ENCODE measurements around the gene MORN1. TPM values are rescaled to one million over a fixed set of nuclear protein-coding genes. Genes with fewer than 3 reads are reported as not detected.

The MORN1 gene
- total and polyA plus RNA-seq, 3 donors from 2014 or later = 30.4 to 34.5 (median 30.9) TPM

DNA sequence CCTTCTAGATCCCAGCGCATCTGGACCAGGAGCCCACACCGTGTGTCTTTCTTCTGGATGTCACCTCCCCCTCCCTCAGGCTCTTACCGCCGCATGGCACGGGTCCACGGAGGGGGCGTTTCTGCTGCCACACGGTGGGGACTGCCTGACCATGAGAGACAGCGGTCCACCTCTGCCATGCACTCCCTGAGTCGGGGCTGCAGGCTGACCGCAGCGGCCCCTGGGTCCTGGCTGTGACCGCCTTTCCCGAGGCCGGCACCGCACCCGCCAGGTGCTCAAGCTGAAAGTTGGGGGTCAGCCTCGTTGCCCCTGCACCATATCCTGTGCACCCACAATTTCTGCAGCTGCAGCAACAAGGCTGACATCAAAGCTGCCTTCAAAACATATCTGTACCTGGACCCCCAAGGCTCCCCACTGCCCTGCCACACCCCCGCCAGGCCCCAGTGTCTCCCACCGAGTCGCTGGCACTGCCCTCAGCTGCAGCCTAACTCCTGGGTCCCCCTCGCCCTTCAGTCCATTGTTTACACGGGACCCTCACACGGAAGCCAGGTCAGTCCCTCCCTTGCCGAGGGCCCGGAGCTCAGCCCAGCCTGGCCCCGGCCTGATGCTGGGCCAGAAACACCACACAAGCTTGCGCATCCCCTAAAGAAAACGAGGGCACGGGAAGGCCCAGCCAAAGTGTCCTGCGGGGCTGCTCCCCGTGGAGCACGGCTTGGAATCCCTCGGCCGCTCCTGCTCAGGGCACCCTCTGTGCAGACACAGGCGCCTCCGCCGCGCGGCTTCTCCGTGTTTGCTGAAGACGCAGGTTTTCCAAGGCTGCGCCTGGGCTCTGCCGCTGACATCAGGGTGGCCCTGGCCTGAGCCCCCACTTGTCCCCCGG, 51.9 kb downstream of the MORN1 start:
- no peak for DNase-seq
- Histone ChIP-seq H3K9me3 (no peaks in the 10 kb centered on the region), H3K36me3 (ENCODE audit: low read depth, missing control alignments) (no peaks in the 10 kb centered on the region), H3K4me3 (no peak overlapping the region), H3K27me3 (no peaks in the 10 kb centered on the region), H3K4me1 (no peaks in the 10 kb centered on the region), H3K27ac (no peak overlapping the region)
- intact Hi-C loops (cut with DNase I; ENCODE audit: low total_unique reads) = loop anchor here (10.0 kb wide), 1 partner anchor 45 kb away; no protein-coding TSS in a partner anchor
- TF ChIP-seq, protein P1, sequence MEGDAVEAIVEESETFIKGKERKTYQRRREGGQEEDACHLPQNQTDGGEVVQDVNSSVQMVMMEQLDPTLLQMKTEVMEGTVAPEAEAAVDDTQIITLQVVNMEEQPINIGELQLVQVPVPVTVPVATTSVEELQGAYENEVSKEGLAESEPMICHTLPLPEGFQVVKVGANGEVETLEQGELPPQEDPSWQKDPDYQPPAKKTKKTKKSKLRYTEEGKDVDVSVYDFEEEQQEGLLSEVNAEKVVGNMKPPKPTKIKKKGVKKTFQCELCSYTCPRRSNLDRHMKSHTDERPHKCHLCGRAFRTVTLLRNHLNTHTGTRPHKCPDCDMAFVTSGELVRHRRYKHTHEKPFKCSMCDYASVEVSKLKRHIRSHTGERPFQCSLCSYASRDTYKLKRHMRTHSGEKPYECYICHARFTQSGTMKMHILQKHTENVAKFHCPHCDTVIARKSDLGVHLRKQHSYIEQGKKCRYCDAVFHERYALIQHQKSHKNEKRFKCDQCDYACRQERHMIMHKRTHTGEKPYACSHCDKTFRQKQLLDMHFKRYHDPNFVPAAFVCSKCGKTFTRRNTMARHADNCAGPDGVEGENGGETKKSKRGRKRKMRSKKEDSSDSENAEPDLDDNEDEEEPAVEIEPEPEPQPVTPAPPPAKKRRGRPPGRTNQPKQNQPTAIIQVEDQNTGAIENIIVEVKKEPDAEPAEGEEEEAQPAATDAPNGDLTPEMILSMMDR (IDR thresholded peaks at IDR 0.05) = no peak
- TF ChIP-seq POLR2A (IDR thresholded peaks at IDR 0.05) = no peak
- 88 to 89% methylated on average over 38 to 44 of the region's 45 CpGs for WGBS, 2 donors

DNA sequence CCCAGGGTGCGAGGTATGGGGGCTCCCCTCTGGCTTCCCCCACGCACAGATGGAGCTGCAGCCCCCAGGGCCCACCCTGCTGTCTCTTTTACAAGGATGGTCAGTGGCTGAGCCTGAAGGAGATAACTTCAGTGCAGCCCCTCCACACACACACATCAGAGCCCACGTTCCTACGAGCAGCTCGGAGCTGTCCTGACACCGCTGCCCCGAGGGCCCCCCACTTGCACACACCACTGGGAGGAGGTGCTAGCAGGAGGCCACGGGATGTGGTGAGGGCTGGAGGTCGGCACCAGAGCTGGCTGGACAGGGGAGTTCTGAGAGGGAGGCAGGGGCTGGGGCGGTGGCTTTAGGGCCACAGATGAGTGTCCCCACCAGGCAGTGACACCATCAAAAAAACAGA, 53.9 kb downstream of the MORN1 start:
- Histone ChIP-seq H3K4me3 (no peak overlapping the region), H3K27me3 (no peaks in the 10 kb centered on the region), H3K9me3 (no peaks in the 10 kb centered on the region), H3K27ac (no peak overlapping the region), H3K4me1 (no peaks in the 10 kb centered on the region), H3K36me3 (ENCODE audit: low read depth, missing control alignments) (no peaks in the 10 kb centered on the region)
- DNase-seq = no peak
- WGBS, 2 donors = 70 to 75% methylated on average over 8 to 10 of the region's 10 CpGs
- TF ChIP-seq, protein P1 (IDR thresholded peaks at IDR 0.05) = no peak
- TF ChIP-seq POLR2A (IDR thresholded peaks at IDR 0.05) = no peak
- intact Hi-C loops (cut with DNase I; ENCODE audit: low total_unique reads) = loop anchor here (10.0 kb wide), 1 partner anchor 47 kb away; no protein-coding TSS in a partner anchor

DNA sequence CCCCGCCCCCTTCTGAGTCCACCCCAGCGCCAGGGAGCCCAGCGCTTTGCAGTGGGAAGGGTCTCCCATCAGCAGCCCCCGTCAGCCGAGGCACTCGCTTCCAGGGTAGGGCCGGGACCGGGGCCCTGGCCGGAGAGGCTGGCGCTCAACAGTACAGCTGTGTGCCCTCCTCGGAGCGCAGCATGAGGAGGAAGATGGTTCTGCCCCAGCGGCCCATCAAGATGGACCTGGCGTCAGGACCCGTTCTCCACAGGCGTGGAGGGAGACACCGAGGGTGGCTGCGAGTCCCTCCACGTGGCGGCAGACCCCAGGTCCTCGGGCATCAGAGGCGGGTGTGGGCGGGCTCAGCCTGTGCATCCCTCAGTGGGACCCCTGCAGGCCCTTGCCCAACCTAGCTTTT, 54.3 kb downstream of the MORN1 start:
- H3K9me3 ChIP-seq = no peaks in the 10 kb centered on the region
- H3K27me3 ChIP-seq = no peaks in the 10 kb centered on the region
- H3K4me3 ChIP-seq = no peak overlapping the region
- no peaks in the 10 kb centered on the region for H3K36me3 ChIP-seq (ENCODE audit: low read depth, missing control alignments)
- WGBS, 2 donors = 92 to 94% methylated on average over 13 to 14 of the region's 23 CpGs
- TF ChIP-seq, protein P1 (IDR thresholded peaks at IDR 0.05) = no peak
- no peak for TF ChIP-seq POLR2A (IDR thresholded peaks at IDR 0.05)
- intact Hi-C loops (cut with DNase I; ENCODE audit: low total_unique reads) = loop anchor here (10.0 kb wide), 1 partner anchor 48 kb away; no protein-coding TSS in a partner anchor
- no peak overlapping the region for H3K27ac ChIP-seq
- no peak for DNase-seq
- no peaks in the 10 kb centered on the region for H3K4me1 ChIP-seq

DNA sequence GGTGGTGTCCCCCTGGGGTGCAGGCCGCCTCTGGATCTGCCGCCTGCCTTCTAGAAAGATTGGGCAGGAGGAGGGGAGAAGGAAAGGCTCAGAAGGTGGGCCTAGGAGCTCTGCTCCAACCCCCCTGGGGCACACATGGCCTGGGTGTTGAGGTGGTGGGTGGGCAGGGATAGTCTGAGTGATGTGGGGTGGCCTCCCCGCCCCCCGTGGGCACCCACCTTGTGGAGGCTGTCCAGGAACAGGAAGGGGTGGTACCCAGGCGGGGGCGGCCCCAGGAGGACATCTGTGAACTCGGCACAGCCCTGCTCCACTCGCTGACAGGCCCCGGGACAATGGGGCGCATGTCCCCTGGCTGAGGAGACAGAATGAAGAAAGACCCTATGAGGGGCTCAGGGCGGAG, 54.9 kb downstream of the MORN1 start:
- DNase-seq = no peak
- no peak overlapping the region for H3K4me3 ChIP-seq
- TF ChIP-seq, protein P1 (IDR thresholded peaks at IDR 0.05) = no peak
- no peak for TF ChIP-seq POLR2A (IDR thresholded peaks at IDR 0.05)
- H3K4me1 ChIP-seq = no peaks in the 10 kb centered on the region
- H3K27me3 ChIP-seq = no peaks in the 10 kb centered on the region
- no peak overlapping the region for H3K27ac ChIP-seq
- H3K9me3 ChIP-seq = no peaks in the 10 kb centered on the region
- WGBS, 2 donors = 79 to 93% methylated on average over 7 to 10 of the region's 11 CpGs
- intact Hi-C loops (cut with DNase I; ENCODE audit: low total_unique reads) = loop anchor here (10.0 kb wide), 1 partner anchor 48 kb away; no protein-coding TSS in a partner anchor
- H3K36me3 ChIP-seq (ENCODE audit: low read depth, missing control alignments) = no peaks in the 10 kb centered on the region

All from testis (tissue), 3 donors.